Measurements from ENCODE around the gene PXDC1. TPM values are rescaled to one million over a fixed set of nuclear protein-coding genes. Genes with fewer than 3 reads are reported as not detected.

Gene PXDC1
- total and polyA plus RNA-seq, 10 donors = 17.7 to 51.5 (median 32.0) TPM

GRCh38 chr6:3785745-3786098, 34.2 kb upstream of the PXDC1 start:
- no peak for DNase-seq
- no peak overlapping the region for H3K27ac ChIP-seq
- no peaks in the 10 kb centered on the region for H3K27me3 ChIP-seq (replicated peaks in 1 of 7)
- intact Hi-C loops (cut with DNase I; ENCODE audit: low total_unique reads) = no loop called here
- no peaks in the 10 kb centered on the region for H3K4me1 ChIP-seq
- 76 to 94% (median 80%) methylated on average over 5 of the region's 5 CpGs for WGBS, 5 donors
- TF ChIP-seq CTCF (IDR thresholded peaks at IDR 0.05 in 8 of 11, conservative IDR thresholded peaks at IDR 0.05 in 3 of 11) (no peak), POLR2A (IDR thresholded peaks at IDR 0.05) (no peak), POLR2AphosphoS5 (IDR thresholded peaks at IDR 0.05) (no peak)
- no peak overlapping the region for H3K4me3 ChIP-seq
- no peaks in the 10 kb centered on the region for H3K36me3 ChIP-seq
- H3K9me3 ChIP-seq = no peaks in the 10 kb centered on the region

- Histone ChIP-seq H3K9me3 (no peaks in the 10 kb centered on the region), H3K4me1 (no peaks in the 10 kb centered on the region), H3K4me3 (no peak overlapping the region), H3K36me3 (no peaks in the 10 kb centered on the region), H3K27me3 (replicated peaks in 1 of 7) (no peaks in the 10 kb centered on the region), H3K27ac (no peak overlapping the region)
- no peak for TF ChIP-seq CTCF (IDR thresholded peaks at IDR 0.05 in 8 of 11, conservative IDR thresholded peaks at IDR 0.05 in 3 of 11)
- no peak for TF ChIP-seq POLR2AphosphoS5 (IDR thresholded peaks at IDR 0.05)
- TF ChIP-seq POLR2A (IDR thresholded peaks at IDR 0.05) = no peak
- 89 to 92% (median 90%) methylated on average over 26 of the region's 26 CpGs for WGBS, 5 donors
- DNase-seq = no peak
- intact Hi-C loops (cut with DNase I; ENCODE audit: low total_unique reads) = no loop called here
These were observed 33.6 kb upstream of the PXDC1 start for GRCh38 chr6:3784885-3785744.

- 94 to 97% (median 96%) methylated on average over 12 of the region's 12 CpGs for whole genome bisulfite sequencing, 5 donors
- Histone ChIP-seq H3K4me3 (no peak overlapping the region), H3K36me3 (no peaks in the 10 kb centered on the region), H3K9me3 (no peaks in the 10 kb centered on the region), H3K27ac (no peak overlapping the region), H3K27me3 (replicated peaks in 1 of 7) (no peaks in the 10 kb centered on the region), H3K4me1 (no peaks in the 10 kb centered on the region)
- intact Hi-C loops (cut with DNase I; ENCODE audit: low total_unique reads) = no loop called here
- DNase-seq = no peak
- TF ChIP-seq CTCF (IDR thresholded peaks at IDR 0.05 in 8 of 11, conservative IDR thresholded peaks at IDR 0.05 in 3 of 11) (no peak), POLR2AphosphoS5 (IDR thresholded peaks at IDR 0.05) (no peak), POLR2A (IDR thresholded peaks at IDR 0.05) (no peak)
These were observed 32.9 kb upstream of the PXDC1 start for GRCh38 chr6:3784423-3784822.

- Histone ChIP-seq H3K36me3 (no peaks in the 10 kb centered on the region), H3K4me1 (no peaks in the 10 kb centered on the region), H3K4me3 (no peak overlapping the region), H3K27ac (no peak overlapping the region), H3K27me3 (replicated peaks in 1 of 7) (no peaks in the 10 kb centered on the region), H3K9me3 (no peaks in the 10 kb centered on the region)
- intact Hi-C loops (cut with DNase I; ENCODE audit: low total_unique reads) = no loop called here
- TF ChIP-seq POLR2AphosphoS5 (IDR thresholded peaks at IDR 0.05) (no peak), POLR2A (IDR thresholded peaks at IDR 0.05) (no peak), CTCF (IDR thresholded peaks at IDR 0.05 in 8 of 11, conservative IDR thresholded peaks at IDR 0.05 in 3 of 11) (no peak)
- no peak for DNase-seq
- 74 to 89% (median 83%) methylated on average over 17 of the region's 17 CpGs for WGBS, 5 donors
These were observed 31.6 kb upstream of the PXDC1 start for GRCh38 chr6:3782876-3783832.
